Tibial nerve (tissue), 4 donors: Measurements from ENCODE around the gene TM9SF4. TPM values are rescaled to one million over a fixed set of nuclear protein-coding genes. Genes with fewer than 3 reads are reported as not detected.

Experiments
- DNase-seq, 2 donors: peaks; one replicate each; pipeline ENCODE4 v3.0.0-alpha.2; 2019; ENCODE audit warnings: low spot score in 2 of 2
- H3K27ac ChIP-seq, 4 donors: fragments of 200-600 bp; sonication (generic) in 3 of 4; one replicate each; pipeline ENCODE4 v1.5.1; 2017 to 2019; ENCODE audit warnings: mild to moderate bottlenecking in 1 of 4
- H3K27me3 ChIP-seq, 2 donors: fragments of 200-600 bp; sonication (generic) in 1 of 2; one replicate each; pipeline versions ENCODE4 v1.5.1 to v1.6.0; 2017 to 2019
- H3K36me3 ChIP-seq, 3 donors: fragments of 200-600 bp; sonication (generic); one replicate each; pipeline ENCODE4 v1.5.1; 2018 to 2019
- H3K4me1 ChIP-seq, 4 donors: fragments of 200-600 bp; sonication (generic) in 3 of 4; one replicate each; pipeline ENCODE4 v1.5.1; 2017 to 2019
- H3K4me3 ChIP-seq, 4 donors: fragments of 200-600 bp; sonication (generic) in 3 of 4; one replicate each; pipeline ENCODE4 v1.5.1; 2017 to 2019; ENCODE audit warnings: mild to moderate bottlenecking in 1 of 4, moderate library complexity in 1 of 4
- H3K9me3 ChIP-seq, 4 donors: fragments of 200-600 bp; sonication (generic) in 3 of 4; one replicate each; pipeline ENCODE4 v1.5.1; 2017 to 2019
- EP300 ChIP-seq, 2 donors: sonication (generic); formaldehyde crosslinking; IDR thresholded peaks; one replicate each; pipeline ENCODE4 v1.6.1; 2017; ENCODE audit warnings: antibody characterized with exemption in 2 of 2, mild to moderate bottlenecking in 1 of 2
- POLR2A ChIP-seq, 2 donors: fragments of 450-650 bp; IDR thresholded peaks; one replicate each; pipeline ENCODE4 v1.6.1; 2017; ENCODE audit warnings: antibody characterized with exemption in 2 of 2, mild to moderate bottlenecking in 2 of 2, moderate library complexity in 2 of 2
- WGBS, 2 donors: methylation state at CpG; one replicate each; pipeline ENCODE4 v1.1.5; 2018; 5-methylcytosine and 5-hydroxymethylcytosine counted together
- total RNA-seq, 4 donors: library from RNA; depleted of rRNA; stranded (reverse); fragments of >200 nt; gene quantifications; one replicate each; pipeline ENCODE4 v1.1.0, GENCODE V29; 2016
- TF ChIP-seq, protein P1 (sequence below), 5 experiments: fragments of 200-600 bp in 3 of 5; fragments of 450-650 bp in 2 of 5; sonication (generic) in 3 of 5; IDR thresholded peaks; one replicate each; pipeline ENCODE4 v1.5.1; 2016 to 2019; ENCODE audit warnings: antibody characterized with exemption in 5 of 5, mild to moderate bottlenecking in 3 of 5, moderate library complexity in 2 of 5

Gene TM9SF4
- total RNA-seq, 4 donors from 2014 or later: 23.1 to 40.5 (median 28.8) TPM

DNA sequence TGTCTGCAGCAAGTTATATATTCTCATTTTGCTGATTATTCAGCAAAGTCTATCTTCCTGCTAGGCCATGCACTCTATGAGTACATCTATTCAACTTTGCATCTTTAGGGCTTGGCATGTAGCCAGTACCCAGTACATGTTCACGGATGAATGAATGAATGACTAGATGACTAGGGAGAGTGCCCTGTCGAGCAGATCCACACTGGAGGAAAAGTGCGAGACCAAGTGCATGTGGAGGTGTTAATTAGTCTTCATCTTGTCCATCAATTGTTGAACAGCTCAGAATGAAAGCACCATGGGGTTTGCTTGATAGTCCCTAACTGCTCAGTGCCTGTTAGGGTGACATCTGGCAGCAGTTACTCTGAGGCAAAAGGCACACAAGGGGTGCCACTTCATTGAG, 30.4 kb downstream of the TM9SF4 start:
- 70 to 73% methylated on average over 3 of the region's 3 CpGs for WGBS, 2 donors
- TF ChIP-seq, protein P1, sequence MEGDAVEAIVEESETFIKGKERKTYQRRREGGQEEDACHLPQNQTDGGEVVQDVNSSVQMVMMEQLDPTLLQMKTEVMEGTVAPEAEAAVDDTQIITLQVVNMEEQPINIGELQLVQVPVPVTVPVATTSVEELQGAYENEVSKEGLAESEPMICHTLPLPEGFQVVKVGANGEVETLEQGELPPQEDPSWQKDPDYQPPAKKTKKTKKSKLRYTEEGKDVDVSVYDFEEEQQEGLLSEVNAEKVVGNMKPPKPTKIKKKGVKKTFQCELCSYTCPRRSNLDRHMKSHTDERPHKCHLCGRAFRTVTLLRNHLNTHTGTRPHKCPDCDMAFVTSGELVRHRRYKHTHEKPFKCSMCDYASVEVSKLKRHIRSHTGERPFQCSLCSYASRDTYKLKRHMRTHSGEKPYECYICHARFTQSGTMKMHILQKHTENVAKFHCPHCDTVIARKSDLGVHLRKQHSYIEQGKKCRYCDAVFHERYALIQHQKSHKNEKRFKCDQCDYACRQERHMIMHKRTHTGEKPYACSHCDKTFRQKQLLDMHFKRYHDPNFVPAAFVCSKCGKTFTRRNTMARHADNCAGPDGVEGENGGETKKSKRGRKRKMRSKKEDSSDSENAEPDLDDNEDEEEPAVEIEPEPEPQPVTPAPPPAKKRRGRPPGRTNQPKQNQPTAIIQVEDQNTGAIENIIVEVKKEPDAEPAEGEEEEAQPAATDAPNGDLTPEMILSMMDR (IDR thresholded peaks at IDR 0.05): no peak
- TF ChIP-seq EP300 (IDR thresholded peaks at IDR 0.05) (no peak), POLR2A (IDR thresholded peaks at IDR 0.05) (no peak)
- Histone ChIP-seq H3K9me3 (no peaks in the 10 kb centered on the region), H3K4me1 (peaks cover 0 to 4% (median 0%) of the 10 kb centered on the region in 4 donors), H3K27ac (no peak overlapping the region), H3K4me3 (no peak overlapping the region), H3K27me3 (no peaks in the 10 kb centered on the region), H3K36me3 (peaks cover 7 to 97% (median 44%) of the 10 kb centered on the region in 3 donors)
- DNase-seq: no peak

DNA sequence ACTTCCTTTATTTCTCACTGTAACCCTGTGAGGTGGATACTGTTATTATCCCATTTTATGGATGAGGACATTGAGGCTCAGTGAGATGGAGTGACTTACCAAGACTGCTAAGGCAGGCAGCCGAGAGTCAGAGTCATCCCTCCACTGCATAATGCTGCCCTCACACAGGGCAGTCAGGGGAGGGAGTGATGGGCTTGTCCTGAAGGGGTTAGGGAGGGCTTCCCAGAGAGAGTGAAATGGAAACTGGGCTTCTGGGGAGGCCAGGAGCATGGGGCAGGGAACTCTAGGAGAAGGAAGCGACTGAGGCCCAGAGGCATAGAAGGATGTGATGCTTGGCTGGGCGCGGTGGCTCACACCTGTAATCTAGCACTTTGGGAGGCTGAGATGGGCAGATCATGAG, 31.1 kb downstream of the TM9SF4 start:
- Histone ChIP-seq H3K4me3 (no peak overlapping the region), H3K36me3 (peaks cover 9 to 98% (median 46%) of the 10 kb centered on the region in 3 donors), H3K27me3 (no peaks in the 10 kb centered on the region), H3K9me3 (no peaks in the 10 kb centered on the region), H3K27ac (no peak overlapping the region), H3K4me1 (peaks cover 0 to under 1% (median 0%) of the 10 kb centered on the region in 4 donors)
- no peak for DNase-seq
- 72 to 95% methylated on average over 4 of the region's 4 CpGs for WGBS, 2 donors
- TF ChIP-seq POLR2A (IDR thresholded peaks at IDR 0.05) (no peak), EP300 (IDR thresholded peaks at IDR 0.05) (no peak)
- TF ChIP-seq, protein P1 (IDR thresholded peaks at IDR 0.05): no peak

DNA sequence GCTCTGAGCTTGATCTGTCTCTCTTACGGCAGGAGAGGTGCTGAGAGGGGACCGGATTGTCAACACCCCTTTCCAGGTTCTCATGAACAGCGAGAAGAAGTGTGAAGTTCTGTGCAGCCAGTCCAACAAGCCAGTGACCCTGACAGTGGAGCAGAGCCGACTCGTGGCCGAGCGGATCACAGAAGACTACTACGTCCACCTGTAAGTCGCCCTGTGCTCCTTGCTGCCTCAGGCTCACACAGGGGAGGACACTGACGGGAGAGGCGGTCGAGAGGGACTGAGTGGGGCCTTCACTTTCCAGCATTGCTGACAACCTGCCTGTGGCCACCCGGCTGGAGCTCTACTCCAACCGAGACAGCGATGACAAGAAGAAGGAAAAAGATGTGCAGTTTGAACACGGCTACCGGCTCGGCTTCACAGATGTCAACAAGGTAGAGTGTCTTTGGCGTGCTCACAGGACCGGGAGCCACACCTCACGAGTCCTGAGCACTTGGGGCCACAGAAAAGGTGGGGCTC, 32.0 kb downstream of the TM9SF4 start:
- Histone ChIP-seq H3K27me3 (no peaks in the 10 kb centered on the region), H3K4me3 (no peak overlapping the region), H3K9me3 (no peaks in the 10 kb centered on the region), H3K36me3 (peaks cover 9 to 98% (median 51%) of the 10 kb centered on the region in 3 donors), H3K4me1 (no peaks in the 10 kb centered on the region), H3K27ac (no peak overlapping the region)
- TF ChIP-seq EP300 (IDR thresholded peaks at IDR 0.05) (no peak), POLR2A (IDR thresholded peaks at IDR 0.05) (no peak)
- TF ChIP-seq, protein P1 (IDR thresholded peaks at IDR 0.05): no peak
- WGBS, 2 donors: 92 to 95% methylated on average over 21 of the region's 21 CpGs
- DNase-seq: no peak

DNA sequence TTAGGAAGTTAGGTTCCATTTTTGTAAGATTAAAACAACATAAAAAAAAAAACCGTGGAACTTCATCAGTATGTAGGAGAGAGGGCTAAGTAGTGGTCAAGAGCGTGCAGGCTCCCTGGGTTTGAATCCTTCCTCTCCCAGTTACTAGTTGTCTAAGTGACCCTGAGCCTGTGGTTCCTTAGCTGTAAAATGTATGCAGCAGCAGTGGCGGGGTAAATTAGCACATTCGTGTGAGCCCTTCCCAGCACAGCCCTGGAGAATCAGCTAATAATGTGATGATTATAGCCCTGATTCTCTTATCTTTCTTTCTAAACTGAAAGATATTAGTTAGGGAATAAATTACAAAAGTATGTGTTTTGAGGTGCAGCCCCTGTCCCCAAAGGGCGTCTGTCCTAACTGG, 32.6 kb downstream of the TM9SF4 start:
- 86 to 88% methylated on average over 5 of the region's 5 CpGs for WGBS, 2 donors

DNA sequence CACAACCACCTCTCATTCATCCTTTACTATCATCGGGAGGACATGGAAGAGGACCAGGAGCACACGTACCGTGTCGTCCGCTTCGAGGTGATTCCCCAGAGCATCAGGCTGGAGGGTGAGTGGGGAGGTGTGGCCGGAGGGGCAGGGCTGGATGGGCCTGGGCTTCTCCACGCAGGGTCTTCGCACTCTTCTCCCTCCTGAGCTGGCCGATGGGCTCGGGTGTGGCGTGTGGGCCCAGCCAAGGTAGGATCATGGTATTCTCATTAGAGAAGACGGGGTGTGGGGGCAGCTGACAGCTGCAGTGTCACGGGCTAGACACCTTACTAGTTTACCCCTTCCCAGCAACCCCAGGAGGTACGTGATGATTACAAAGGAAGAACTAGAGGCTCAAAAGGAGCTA, 33.5 kb downstream of the TM9SF4 start:
- Histone ChIP-seq H3K4me1 (no peaks in the 10 kb centered on the region), H3K4me3 (no peak overlapping the region), H3K9me3 (no peaks in the 10 kb centered on the region), H3K36me3 (peaks cover 9 to 98% (median 41%) of the 10 kb centered on the region in 3 donors), H3K27me3 (no peaks in the 10 kb centered on the region), H3K27ac (no peak overlapping the region)
- WGBS, 2 donors: 97 to 100% methylated on average over 15 of the region's 15 CpGs
- TF ChIP-seq EP300 (IDR thresholded peaks at IDR 0.05): no peak
- no peak for TF ChIP-seq POLR2A (IDR thresholded peaks at IDR 0.05)
- TF ChIP-seq, protein P1 (IDR thresholded peaks at IDR 0.05): no peak
- DNase-seq: no peak

More for the DNA sequence above, 32.6 kb downstream of the TM9SF4 start:
- no peak overlapping the region for H3K4me3 ChIP-seq
- H3K36me3 ChIP-seq: peaks cover 9 to 98% (median 49%) of the 10 kb centered on the region in 3 donors
- H3K9me3 ChIP-seq: no peaks in the 10 kb centered on the region
- TF ChIP-seq POLR2A (IDR thresholded peaks at IDR 0.05) (no peak), EP300 (IDR thresholded peaks at IDR 0.05) (no peak)
- TF ChIP-seq, protein P1 (IDR thresholded peaks at IDR 0.05): no peak
- no peak overlapping the region for H3K27ac ChIP-seq
- DNase-seq: no peak
- no peaks in the 10 kb centered on the region for H3K4me1 ChIP-seq
- H3K27me3 ChIP-seq: no peaks in the 10 kb centered on the region
